ENCODE measurements around the gene PANX2. TPM values are rescaled to one million over a fixed set of nuclear protein-coding genes. Genes with fewer than 3 reads are reported as not detected.

The PANX2 gene
- total RNA-seq, 2 experiments from 2014 or later, result not detected

- Histone ChIP-seq H3K4me3 (ENCODE audit: low read depth, low read length, poor library complexity, severe bottlenecking) (no peak overlapping the region), H3K79me2 (ENCODE audit: insufficient read depth, low read depth, low read length) (no peaks in the 10 kb centered on the region), H4K20me1 (ENCODE audit: insufficient read depth, low read length) (no peaks in the 10 kb centered on the region), H2AFZ (ENCODE audit: low read length) (no peak overlapping the region), H3K4me1 (ENCODE audit: insufficient read depth, low read length, poor library complexity, severe bottlenecking) (peaks cover 14% of the 10 kb centered on the region), H3K27ac (ENCODE audit: low read depth, low read length, poor library complexity, severe bottlenecking) (no peak overlapping the region), H3K9me3 (ENCODE audit: low read length) (no peaks in the 10 kb centered on the region), H3K36me3 (ENCODE audit: insufficient read depth, low read length) (no peaks in the 10 kb centered on the region), H3K9me2 (ENCODE audit: insufficient read depth, low read length) (no peaks in the 10 kb centered on the region), H3K4me2 (ENCODE audit: low read length) (no peak overlapping the region)
- no peak for DNase-seq (ENCODE audit: low spot score)
- CTCF ChIA-PET (ENCODE audit: unreplicated experiment), result interaction anchor here (0.6 kb wide), 1 partner anchor 564 kb away, joined by 4 read pairs; no protein-coding TSS in a partner anchor
- BruUV-seq (replicated peaks), result no TSS peak
- TF ChIP-seq CTCF (conservative IDR thresholded peaks at IDR 0.05; ENCODE audit: low read length), result no peak
- intact Hi-C loops (cut with micrococcal nuclease; ENCODE audit: unreplicated experiment), result no loop called here
- POLR2A ChIA-PET, result no interaction called here
Measured at GRCh38 chr22:50138041-50138440, 32.5 kb upstream of the PANX2 start.

- ChIA-PET POLR2A (interaction anchor here (0.7 kb wide), 1 partner anchor 51 kb away, joined by 3 read pairs; no protein-coding TSS in a partner anchor), CTCF (ENCODE audit: unreplicated experiment) (interaction anchor here (0.6 kb wide), 1 partner anchor 563 kb away, joined by 4 read pairs; no protein-coding TSS in a partner anchor)
- Histone ChIP-seq H3K4me2 (ENCODE audit: low read length) (peak overlapping the region; percentile 45; the same call in 1 of the 2 replicates), H3K9me3 (ENCODE audit: low read length) (no peaks in the 10 kb centered on the region), H3K4me1 (ENCODE audit: insufficient read depth, low read length, poor library complexity, severe bottlenecking) (peaks cover 14% of the 10 kb centered on the region), H3K9me2 (ENCODE audit: insufficient read depth, low read length) (no peaks in the 10 kb centered on the region), H3K4me3 (ENCODE audit: low read depth, low read length, poor library complexity, severe bottlenecking) (no peak overlapping the region), H3K79me2 (ENCODE audit: insufficient read depth, low read depth, low read length) (no peaks in the 10 kb centered on the region), H3K36me3 (ENCODE audit: insufficient read depth, low read length) (no peaks in the 10 kb centered on the region), H3K27ac (ENCODE audit: low read depth, low read length, poor library complexity, severe bottlenecking) (no peak overlapping the region), H4K20me1 (ENCODE audit: insufficient read depth, low read length) (no peaks in the 10 kb centered on the region), H2AFZ (ENCODE audit: low read length) (no peak overlapping the region; the same call in 1 of the 2 replicates)
- intact Hi-C loops (cut with micrococcal nuclease; ENCODE audit: unreplicated experiment), result no loop called here
- TF ChIP-seq EZH2phosphoT487 (IDR thresholded peaks at IDR 0.05; ENCODE audit: borderline replicate concordance, low read depth, low read length), result no peak
- no peak for TF ChIP-seq CTCF (conservative IDR thresholded peaks at IDR 0.05; ENCODE audit: low read length)
- DNase-seq (ENCODE audit: low spot score), result no peak
- no TSS peak for BruUV-seq (replicated peaks)
Measured at GRCh38 chr22:50138988-50139387, 31.5 kb upstream of the PANX2 start.

- peak; percentile 67 for DNase-seq (ENCODE audit: low spot score)
- no peak overlapping the region for H3K27ac ChIP-seq (ENCODE audit: low read depth, low read length, poor library complexity, severe bottlenecking)
- H3K4me2 ChIP-seq (ENCODE audit: low read length), result peak overlapping the region; percentile 45
- H3K9me2 ChIP-seq (ENCODE audit: insufficient read depth, low read length), result no peaks in the 10 kb centered on the region
- ChIA-PET CTCF (ENCODE audit: unreplicated experiment) (no interaction called here), POLR2A (interaction anchor here (0.5 to 1.2 kb wide), 5 partner anchors 37 to 319 kb away, joined by 3 to 4 read pairs (median 3); no protein-coding TSS in a partner anchor)
- no peaks in the 10 kb centered on the region for H4K20me1 ChIP-seq (ENCODE audit: insufficient read depth, low read length)
- no peaks in the 10 kb centered on the region for H3K9me3 ChIP-seq (ENCODE audit: low read length)
- H3K4me3 ChIP-seq (ENCODE audit: low read depth, low read length, poor library complexity, severe bottlenecking), result no peak overlapping the region
- H3K36me3 ChIP-seq (ENCODE audit: insufficient read depth, low read length), result no peaks in the 10 kb centered on the region
- no peaks in the 10 kb centered on the region for H3K79me2 ChIP-seq (ENCODE audit: insufficient read depth, low read depth, low read length)
- H3K4me1 ChIP-seq (ENCODE audit: insufficient read depth, low read length, poor library complexity, severe bottlenecking), result peaks cover 14% of the 10 kb centered on the region
- BruUV-seq (replicated peaks), result no TSS peak
- TF ChIP-seq EZH2phosphoT487 (IDR thresholded peaks at IDR 0.05; ENCODE audit: borderline replicate concordance, low read depth, low read length) (no peak), CTCF (conservative IDR thresholded peaks at IDR 0.05; ENCODE audit: low read length) (no peak)
- peak overlapping the region; percentile 10; the same call in 1 of the 2 replicates for H2AFZ ChIP-seq (ENCODE audit: low read length)
- intact Hi-C loops (cut with micrococcal nuclease; ENCODE audit: unreplicated experiment), result no loop called here
Measured at GRCh38 chr22:50139843-50140415, 30.6 kb upstream of the PANX2 start.

Data from OCI-LY7 (cell line).